Type B pancreatic cell (in vitro differentiated cells): ENCODE data around the gene KCNE5. TPM values are rescaled to one million over a fixed set of nuclear protein-coding genes. Genes with fewer than 3 reads are reported as not detected.

ENCODE experiments used
- DNase-seq: peaks from one replicate; pipeline ENCODE4 v3.0.0; 2021; ENCODE audit warnings: mixed read lengths; ENCODE audit not compliant: unreplicated experiment; ENCODE audit errors: extremely low spot score
- H3K27ac Mint-ChIP-seq: 2 replicates; pipeline ENCODE4 v1.8.0; 2021; ENCODE audit warnings: mild to moderate bottlenecking, mixed read lengths
- H3K27me3 Mint-ChIP-seq: 2 replicates; pipeline ENCODE4 v1.8.0; 2021; ENCODE audit warnings: mixed read lengths
- H3K36me3 Mint-ChIP-seq: 2 replicates; pipeline ENCODE4 v1.8.0; 2021; ENCODE audit warnings: mixed read lengths
- H3K4me1 Mint-ChIP-seq: one replicate; pipeline ENCODE4 v1.8.0; 2021; ENCODE audit warnings: mixed read lengths; ENCODE audit not compliant: unreplicated experiment
- H3K4me3 Mint-ChIP-seq: 2 replicates; pipeline ENCODE4 v1.8.0; 2021; ENCODE audit warnings: mild to moderate bottlenecking, mixed read lengths
- H3K9me3 Mint-ChIP-seq: 2 replicates; pipeline ENCODE4 v1.8.0; 2021; ENCODE audit warnings: mixed read lengths
- total RNA-seq: library from RNA; stranded (reverse); gene quantifications from 2 replicates; pipeline ENCODE4 v1.2.1, GENCODE V29; 2021; ENCODE audit warnings: low replicate concordance
- TF ChIP-seq, protein P1 (sequence below): fragments of 200-600 bp; sonication (generic); conservative IDR thresholded peaks from 2 replicates; pipeline ENCODE4 v1.5.0; 2021; ENCODE audit warnings: antibody characterized with exemption, mild to moderate bottlenecking

KCNE5 gene
- total RNA-seq, 1 donor from 2014 or later, result 1.7 TPM

DNA sequence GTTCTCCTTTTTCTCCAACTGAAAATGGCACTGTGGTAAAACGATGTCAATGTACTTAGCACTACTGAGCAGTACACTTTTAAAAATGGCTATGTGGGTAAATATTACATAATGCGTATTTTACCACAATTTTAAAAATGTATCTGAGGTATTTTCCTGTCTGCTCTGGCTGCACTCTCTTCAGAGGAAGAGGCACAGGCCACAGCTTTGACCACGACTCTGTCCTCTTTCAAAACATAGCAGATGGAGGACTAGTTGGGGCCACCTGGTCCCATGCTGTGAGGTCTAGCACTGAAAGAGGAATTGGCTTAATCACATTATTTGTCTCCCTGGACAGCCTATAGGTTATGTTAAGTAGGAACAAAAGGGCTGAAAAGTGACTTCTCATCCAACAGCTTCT, 5.2 kb downstream of the KCNE5 start:
- H3K4me1 Mint-ChIP-seq, result peaks cover 21% of the 10 kb centered on the region
- peaks cover 10% of the 10 kb centered on the region for H3K27me3 Mint-ChIP-seq
- no peaks in the 10 kb centered on the region for H3K9me3 Mint-ChIP-seq
- H3K36me3 Mint-ChIP-seq, result no peaks in the 10 kb centered on the region
- H3K4me3 Mint-ChIP-seq, result no peak overlapping the region
- TF ChIP-seq, protein P1, sequence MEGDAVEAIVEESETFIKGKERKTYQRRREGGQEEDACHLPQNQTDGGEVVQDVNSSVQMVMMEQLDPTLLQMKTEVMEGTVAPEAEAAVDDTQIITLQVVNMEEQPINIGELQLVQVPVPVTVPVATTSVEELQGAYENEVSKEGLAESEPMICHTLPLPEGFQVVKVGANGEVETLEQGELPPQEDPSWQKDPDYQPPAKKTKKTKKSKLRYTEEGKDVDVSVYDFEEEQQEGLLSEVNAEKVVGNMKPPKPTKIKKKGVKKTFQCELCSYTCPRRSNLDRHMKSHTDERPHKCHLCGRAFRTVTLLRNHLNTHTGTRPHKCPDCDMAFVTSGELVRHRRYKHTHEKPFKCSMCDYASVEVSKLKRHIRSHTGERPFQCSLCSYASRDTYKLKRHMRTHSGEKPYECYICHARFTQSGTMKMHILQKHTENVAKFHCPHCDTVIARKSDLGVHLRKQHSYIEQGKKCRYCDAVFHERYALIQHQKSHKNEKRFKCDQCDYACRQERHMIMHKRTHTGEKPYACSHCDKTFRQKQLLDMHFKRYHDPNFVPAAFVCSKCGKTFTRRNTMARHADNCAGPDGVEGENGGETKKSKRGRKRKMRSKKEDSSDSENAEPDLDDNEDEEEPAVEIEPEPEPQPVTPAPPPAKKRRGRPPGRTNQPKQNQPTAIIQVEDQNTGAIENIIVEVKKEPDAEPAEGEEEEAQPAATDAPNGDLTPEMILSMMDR, result no peak
- no peak for DNase-seq
- no peak overlapping the region for H3K27ac Mint-ChIP-seq

DNA sequence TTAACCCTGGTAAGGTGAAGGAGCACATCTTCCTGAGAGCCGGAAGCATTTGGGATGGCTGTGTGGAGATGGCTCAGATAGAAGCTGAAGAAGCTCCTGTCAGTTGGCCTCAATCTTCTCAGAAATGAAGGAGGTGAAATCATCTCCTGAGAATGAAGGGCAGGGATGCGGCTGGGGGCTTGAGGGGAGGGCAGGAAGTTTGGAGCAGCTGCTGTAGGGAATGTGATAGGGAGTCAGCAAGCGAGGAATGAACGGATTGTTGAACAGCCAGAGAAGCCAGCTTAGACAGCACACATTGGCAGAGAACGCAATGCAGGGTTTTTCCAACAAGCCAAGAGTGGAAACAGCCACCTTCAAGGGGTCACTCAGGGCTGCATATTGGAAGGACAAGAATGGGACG, 10.0 kb downstream of the KCNE5 start:
- Mint-ChIP-seq H3K27ac (no peak overlapping the region), H3K27me3 (no peaks in the 10 kb centered on the region), H3K36me3 (no peaks in the 10 kb centered on the region), H3K4me1 (peaks cover under 1% of the 10 kb centered on the region), H3K9me3 (no peaks in the 10 kb centered on the region), H3K4me3 (no peak overlapping the region)
- TF ChIP-seq, protein P1, result no peak
- no peak for DNase-seq

DNA sequence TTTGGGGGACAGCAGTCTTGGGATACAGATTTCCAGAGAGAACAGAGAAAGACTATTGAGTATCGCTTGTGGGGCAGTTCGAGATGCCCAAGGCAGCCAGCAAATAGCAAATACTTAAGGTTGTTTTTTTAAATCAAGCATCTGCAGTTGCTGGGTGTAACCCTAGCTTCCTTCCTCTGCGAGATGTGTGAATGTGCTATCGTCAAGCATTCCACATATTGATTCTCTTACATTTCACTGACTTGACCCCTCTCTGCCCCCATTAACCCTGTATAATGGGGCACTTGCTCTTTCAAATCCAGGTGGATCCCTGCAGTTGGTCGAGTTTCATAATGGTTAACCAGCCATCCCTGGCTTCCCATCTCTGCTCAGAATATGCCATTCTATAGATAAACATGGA, 23.5 kb downstream of the KCNE5 start:
- no peak overlapping the region for H3K27ac Mint-ChIP-seq
- peaks cover 5% of the 10 kb centered on the region for H3K4me1 Mint-ChIP-seq
- H3K27me3 Mint-ChIP-seq, result peaks cover 28% of the 10 kb centered on the region
- no peak for DNase-seq
- H3K36me3 Mint-ChIP-seq, result no peaks in the 10 kb centered on the region
- H3K4me3 Mint-ChIP-seq, result no peak overlapping the region
- TF ChIP-seq, protein P1, result no peak
- peaks cover 6% of the 10 kb centered on the region for H3K9me3 Mint-ChIP-seq

DNA sequence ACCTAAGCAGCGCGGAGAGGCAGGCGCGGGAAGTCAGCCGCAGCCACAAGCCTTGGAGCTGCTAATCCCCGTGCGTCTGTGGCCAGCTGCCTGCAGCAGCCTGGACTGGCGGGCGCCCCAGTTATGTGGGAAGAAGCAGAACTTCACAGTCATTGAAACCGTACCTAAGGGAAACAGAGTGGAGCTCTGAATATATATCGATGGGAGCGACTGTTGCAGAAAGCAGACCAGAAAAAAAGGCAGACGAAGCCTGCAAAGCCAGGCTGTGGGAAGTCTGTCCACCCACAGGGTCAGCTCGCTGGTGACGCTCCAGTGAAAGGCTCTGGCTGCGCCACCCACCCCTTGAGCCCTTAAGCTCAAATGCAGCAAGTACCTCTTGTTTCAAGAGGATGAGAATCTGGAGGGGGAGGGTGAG, 24.7 kb downstream of the KCNE5 start:
- H3K36me3 Mint-ChIP-seq, result no peaks in the 10 kb centered on the region
- no peak overlapping the region for H3K27ac Mint-ChIP-seq
- peaks cover 5% of the 10 kb centered on the region for H3K4me1 Mint-ChIP-seq
- TF ChIP-seq, protein P1, result no peak
- H3K9me3 Mint-ChIP-seq, result no peaks in the 10 kb centered on the region
- peak overlapping the region; percentile 14 for H3K4me3 Mint-ChIP-seq
- H3K27me3 Mint-ChIP-seq, result peaks cover 28% of the 10 kb centered on the region
- no peak for DNase-seq

DNA sequence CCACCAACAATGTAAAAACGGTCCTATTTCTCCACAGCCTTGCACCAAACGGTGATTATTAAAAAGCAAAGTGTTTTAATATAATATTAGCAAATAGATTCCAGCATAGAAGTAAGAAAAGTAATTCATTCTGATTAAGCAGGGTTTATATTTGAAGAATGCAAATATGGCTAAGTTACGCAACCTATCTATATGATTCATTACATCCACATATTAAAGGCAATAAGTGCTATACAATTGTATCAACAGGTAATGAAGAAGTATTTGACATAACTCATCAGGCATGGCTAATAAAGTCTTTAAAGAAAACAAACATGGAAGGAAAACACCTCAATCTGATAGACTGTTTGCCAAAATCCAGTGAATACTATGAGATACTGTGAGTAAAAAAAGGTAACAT, 29.0 kb downstream of the KCNE5 start:
- H3K36me3 Mint-ChIP-seq, result no peaks in the 10 kb centered on the region
- no peak for DNase-seq
- TF ChIP-seq, protein P1, result no peak
- H3K4me3 Mint-ChIP-seq, result no peak overlapping the region
- no peaks in the 10 kb centered on the region for H3K9me3 Mint-ChIP-seq
- no peaks in the 10 kb centered on the region for H3K4me1 Mint-ChIP-seq
- H3K27ac Mint-ChIP-seq, result no peak overlapping the region
- H3K27me3 Mint-ChIP-seq, result peaks cover 8% of the 10 kb centered on the region

DNA sequence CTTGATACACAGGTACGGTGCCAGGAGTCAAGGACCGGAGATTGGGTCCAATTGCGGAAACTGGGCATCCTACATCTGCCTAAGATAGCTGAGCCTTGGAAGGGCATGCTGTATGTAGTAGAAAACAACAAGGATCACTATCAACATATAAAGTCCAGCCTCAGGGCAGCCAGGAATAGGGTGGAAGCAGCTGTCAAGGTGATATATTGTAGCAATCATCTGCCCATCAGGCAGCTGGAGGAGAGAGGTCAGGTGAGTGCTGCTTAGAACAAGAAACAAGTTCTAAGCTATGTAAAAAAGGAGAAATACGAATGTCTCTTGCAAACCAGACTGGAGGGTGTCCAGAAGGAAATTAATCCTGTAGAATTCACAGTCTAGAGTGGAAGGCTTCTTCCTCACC, 34.8 kb downstream of the KCNE5 start:
- H3K27me3 Mint-ChIP-seq, result peaks cover 4% of the 10 kb centered on the region
- H3K36me3 Mint-ChIP-seq, result no peaks in the 10 kb centered on the region
- no peak for DNase-seq
- peaks cover 3% of the 10 kb centered on the region for H3K9me3 Mint-ChIP-seq
- TF ChIP-seq, protein P1, result no peak
- H3K4me1 Mint-ChIP-seq, result no peaks in the 10 kb centered on the region
- no peak overlapping the region for H3K4me3 Mint-ChIP-seq
- no peak overlapping the region for H3K27ac Mint-ChIP-seq
